Uterus (tissue), 4 donors: ENCODE measurements around the gene LRRC8C. TPM values are rescaled to one million over a fixed set of nuclear protein-coding genes. Genes with fewer than 3 reads are reported as not detected.

Experiments used
- DNase-seq, 2 donors: peaks; one replicate each; pipeline ENCODE4 v3.0.0-alpha.2; 2019 to 2020
- H3K27ac ChIP-seq, 2 donors: fragments of 200-600 bp; sonication (generic); 1 replicate in 1 of 2; 2 replicates in 1 of 2; pipeline ENCODE4 v1.5.1; 2016 to 2018
- H3K27me3 ChIP-seq, 2 donors: fragments of 200-600 bp; sonication (generic); one replicate each; pipeline ENCODE4 v1.5.1; 2018 to 2019; ENCODE audit warnings: control low read depth in 1 of 2
- H3K36me3 ChIP-seq, 2 donors: fragments of 200-600 bp; sonication (generic); one replicate each; pipeline ENCODE4 v1.5.1; 2019; ENCODE audit warnings: control low read depth in 1 of 2
- H3K4me1 ChIP-seq, 2 donors: fragments of 200-600 bp; sonication (generic); one replicate each; pipeline ENCODE4 v1.5.1; 2018 to 2019; ENCODE audit warnings: control low read depth in 1 of 2
- H3K4me3 ChIP-seq, 2 donors: fragments of 200-600 bp; sonication (generic); 1 replicate in 1 of 2; 2 replicates in 1 of 2; pipeline ENCODE4 v1.5.1; 2018 to 2019; ENCODE audit warnings: mild to moderate bottlenecking in 1 of 2
- H3K9me3 ChIP-seq, 2 donors: fragments of 200-600 bp; sonication (generic); one replicate each; pipeline ENCODE4 v1.5.1; 2019; ENCODE audit warnings: control low read depth in 1 of 2
- CTCF ChIP-seq, 4 experiments: fragments of 200-600 bp in 2 of 4; fragments of 450-650 bp in 2 of 4; sonication (generic) in 2 of 4; IDR thresholded peaks; one replicate each; pipeline ENCODE4 v1.5.1; 2016 to 2019; ENCODE audit warnings: antibody characterized with exemption in 4 of 4, mild to moderate bottlenecking in 2 of 4, moderate library complexity in 1 of 4
- POLR2A ChIP-seq, 2 donors: fragments of 450-650 bp; IDR thresholded peaks; one replicate each; pipeline ENCODE4 v1.6.1; 2016; ENCODE audit warnings: antibody characterized with exemption in 2 of 2, mild to moderate bottlenecking in 1 of 2, moderate library complexity in 1 of 2
- intact Hi-C: fragments of 100-400 bp; cut with DNase I; formaldehyde crosslinking; loops from one replicate; pipeline ENCODE4 v1.15.1; 2023; ENCODE audit warnings: low total_unique reads
- total RNA-seq, 4 donors: library from RNA; depleted of rRNA in 3 of 4; stranded (reverse); fragments of >200 nt in 3 of 4; gene quantifications; one replicate each; pipeline versions ENCODE4 v1.1.0 to v1.2.4, GENCODE V29; 2014 to 2023
- donor health status: DM: yes; HTN: yes; CAD: no.

Gene LRRC8C
- total RNA-seq, 4 donors from 2014 or later = 10.9 to 23.8 (median 19.8) TPM

GRCh38 chr1:89687254-89687653 is 54.3 kb downstream of the LRRC8C start:
- no peak overlapping the region for H3K4me3 ChIP-seq
- no peaks in the 10 kb centered on the region for H3K27me3 ChIP-seq
- no peaks in the 10 kb centered on the region for H3K9me3 ChIP-seq
- no peak for DNase-seq
- TF ChIP-seq POLR2A (IDR thresholded peaks at IDR 0.05) (no peak), CTCF (IDR thresholded peaks at IDR 0.05) (no peak)
- H3K4me1 ChIP-seq = no peaks in the 10 kb centered on the region
- intact Hi-C loops = no loop called here
- no peak overlapping the region for H3K27ac ChIP-seq
- no peaks in the 10 kb centered on the region for H3K36me3 ChIP-seq

- H3K4me3 ChIP-seq = no peak overlapping the region
- H3K27ac ChIP-seq = no peak overlapping the region
- H3K36me3 ChIP-seq = no peaks in the 10 kb centered on the region
- no peaks in the 10 kb centered on the region for H3K9me3 ChIP-seq
- peaks cover 0 to 4% of the 10 kb centered on the region in 2 donors for H3K4me1 ChIP-seq
- intact Hi-C loops = no loop called here
- no peak for DNase-seq
- no peaks in the 10 kb centered on the region for H3K27me3 ChIP-seq
- TF ChIP-seq CTCF (IDR thresholded peaks at IDR 0.05) = no peak
- no peak for TF ChIP-seq POLR2A (IDR thresholded peaks at IDR 0.05)
Measured at GRCh38 chr1:89688607-89689006, 55.7 kb downstream of the LRRC8C start.

- TF ChIP-seq CTCF (IDR thresholded peaks at IDR 0.05) (no peak), POLR2A (IDR thresholded peaks at IDR 0.05) (no peak)
- no peak overlapping the region for H3K4me3 ChIP-seq
- no peaks in the 10 kb centered on the region for H3K36me3 ChIP-seq
- intact Hi-C loops = no loop called here
- DNase-seq = no peak
- H3K4me1 ChIP-seq = peaks cover 0 to 4% of the 10 kb centered on the region in 2 donors
- H3K9me3 ChIP-seq = no peaks in the 10 kb centered on the region
- H3K27ac ChIP-seq = no peak overlapping the region
- no peaks in the 10 kb centered on the region for H3K27me3 ChIP-seq
Measured at GRCh38 chr1:89689234-89689633, 56.3 kb downstream of the LRRC8C start.

- no peak for DNase-seq
- H3K9me3 ChIP-seq = no peaks in the 10 kb centered on the region
- peaks cover 0 to 7% of the 10 kb centered on the region in 2 donors for H3K4me1 ChIP-seq
- intact Hi-C loops = no loop called here
- H3K36me3 ChIP-seq = no peaks in the 10 kb centered on the region
- TF ChIP-seq CTCF (IDR thresholded peaks at IDR 0.05) (no peak), POLR2A (IDR thresholded peaks at IDR 0.05) (no peak)
- H3K27me3 ChIP-seq = no peaks in the 10 kb centered on the region
- no peak overlapping the region for H3K4me3 ChIP-seq
- no peak overlapping the region for H3K27ac ChIP-seq
Measured at GRCh38 chr1:89690595-89690994, 57.7 kb downstream of the LRRC8C start.

GRCh38 chr1:89692601-89693521 is 59.9 kb downstream of the LRRC8C start:
- Histone ChIP-seq H3K4me3 (no peak overlapping the region), H3K27ac (peak overlapping the region in 1 of 2 donors; percentile 69), H3K9me3 (no peaks in the 10 kb centered on the region), H3K36me3 (no peaks in the 10 kb centered on the region), H3K4me1 (peaks cover 6 to 12% of the 10 kb centered on the region in 2 donors), H3K27me3 (no peaks in the 10 kb centered on the region)
- no peak for DNase-seq
- intact Hi-C loops = no loop called here
- no peak for TF ChIP-seq POLR2A (IDR thresholded peaks at IDR 0.05)
- TF ChIP-seq CTCF (IDR thresholded peaks at IDR 0.05) = no peak
